Naive thymus-derived CD8-positive, alpha-beta T cell (primary cell): ENCODE measurements around the gene CYP27B1. TPM values are rescaled to one million over a fixed set of nuclear protein-coding genes. Genes with fewer than 3 reads are reported as not detected.
"Not testable (repeated sequence)": the region's sequence is repeated elsewhere in the genome, so short reads cannot be mapped to it uniquely, and the experiment has no call there.

Source experiments
- ATAC-seq, 2 donors: fragments of 150-1000 bp; cut with Tn5 transposase in 1 of 2; sonication (Bioruptor Pico), chemical (Tn5 transposase) in 1 of 2; 1 replicate in 1 of 2; 2 replicates in 1 of 2; pipeline ENCODE4 v1.10.0; 2021; ENCODE audit warnings: mild to moderate bottlenecking in 2 of 2, moderate library complexity in 2 of 2
- POLR2A ChIA-PET: fragments of 350-600 bp; sonication (Branson Sonifier 250); formaldehyde crosslinking; loops from one replicate; lab custom pipeline; 2021; ENCODE audit warnings: antibody characterized with exemption; lab: Charles Lee
- DNase-seq, 10 donors: peaks; one replicate each; pipeline versions ENCODE4 v3.0.0 to v3.0.0-alpha.2; 2020 to 2022
- H3K27ac Mint-ChIP-seq, 10 donors: one replicate each; pipeline ENCODE4 v1.8.0; 2020 to 2022; ENCODE audit warnings: mild to moderate bottlenecking in 10 of 10, mixed read lengths in 10 of 10, moderate library complexity in 4 of 10, inconsistent platforms in 1 of 10
- H3K27me3 Mint-ChIP-seq, 5 donors: one replicate each; pipeline ENCODE4 v1.8.0; 2021 to 2022; ENCODE audit warnings: mixed read lengths in 5 of 5
- H3K36me3 Mint-ChIP-seq, 3 donors: one replicate each; pipeline ENCODE4 v1.8.0; 2020 to 2022; ENCODE audit warnings: mixed read lengths in 3 of 3, mild to moderate bottlenecking in 2 of 3, inconsistent platforms in 1 of 3
- H3K4me1 Mint-ChIP-seq, 4 donors: one replicate each; pipeline ENCODE4 v1.8.0; 2021 to 2022; ENCODE audit warnings: mixed read lengths in 4 of 4
- H3K4me3 Mint-ChIP-seq, 10 donors: one replicate each; pipeline ENCODE4 v1.8.0; 2020 to 2022; ENCODE audit warnings: mild to moderate bottlenecking in 10 of 10, mixed read lengths in 10 of 10, moderate library complexity in 6 of 10, inconsistent platforms in 1 of 10
- H3K9me3 Mint-ChIP-seq, 9 donors: one replicate each; pipeline ENCODE4 v1.8.0; 2020 to 2022; ENCODE audit warnings: mixed read lengths in 9 of 9, mild to moderate bottlenecking in 3 of 9, inconsistent platforms in 1 of 9, moderate library complexity in 1 of 9
- polyA plus RNA-seq, 3 donors: library from polyadenylated mRNA; unstranded; fragments of 300-500 nt; fragmentation: Illumina TruSeq; gene quantifications; one replicate each; pipeline ENCODE4 v1.2.3, GENCODE V29; 2021
- total RNA-seq, 8 experiments: library from RNA in 2 of 8; stranded (reverse) in 2 of 8; gene quantifications; one replicate each; pipeline ENCODE4 v1.2.3 and lab custom pipeline; 2021 to 2026

The CYP27B1 gene
- total and polyA plus RNA-seq, 5 experiments from 2014 or later, result 1.4 to 1.6 TPM; not detected in 3

DNA sequence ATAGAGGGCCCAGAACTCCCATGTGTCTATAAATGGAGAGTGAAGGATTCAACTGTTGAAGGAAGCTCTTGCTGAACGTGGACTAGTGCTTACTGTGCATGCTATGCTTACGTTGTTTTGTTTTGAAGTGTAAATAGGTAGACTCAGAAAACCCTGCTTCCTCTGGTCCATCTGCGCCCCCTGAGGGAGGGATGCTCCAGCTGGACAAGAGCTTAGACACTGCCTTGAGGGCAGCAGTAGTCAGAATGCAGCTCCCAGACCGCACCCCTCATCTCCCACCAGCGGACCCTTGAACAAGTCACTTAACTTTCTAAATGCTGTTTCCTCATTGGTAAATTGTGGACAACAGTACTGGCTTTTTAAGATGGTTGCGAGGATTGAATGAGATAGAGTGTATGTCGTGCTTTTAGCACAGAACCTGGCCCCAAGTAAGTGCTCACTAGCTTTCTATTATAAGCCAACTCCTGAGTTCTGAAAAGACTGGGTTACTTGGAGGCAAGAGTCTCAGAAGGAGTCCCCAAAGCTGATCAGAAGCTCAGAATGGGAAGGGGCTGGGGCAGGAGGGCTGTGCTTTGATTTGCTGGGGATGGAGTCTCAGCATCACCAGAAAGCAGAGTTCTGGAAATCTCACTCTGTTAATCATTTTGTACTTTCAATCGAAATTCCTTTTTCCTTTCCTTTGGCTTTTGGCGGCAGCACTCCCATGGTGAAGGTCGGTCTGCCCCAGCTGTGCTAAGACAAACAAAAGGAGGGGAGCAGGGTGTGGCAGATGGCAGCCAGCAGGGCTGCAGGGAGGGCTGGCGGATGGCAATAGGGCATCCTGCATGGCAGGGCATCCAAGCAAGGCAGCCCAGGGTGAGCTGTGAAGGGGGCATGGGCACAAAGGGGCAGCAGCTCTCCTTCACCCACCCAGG is 43.9 kb downstream of the CYP27B1 start:
- no peaks in the 10 kb centered on the region for H3K9me3 Mint-ChIP-seq
- H3K4me3 Mint-ChIP-seq, result no peak overlapping the region
- POLR2A ChIA-PET, result interaction anchor here (1.0 to 2.3 kb wide), 7 partner anchors 9 to 29 kb away, joined by 3 to 11 read pairs (median 3); partner anchors contain the start of genes AGAP2, CDK4 and TSPAN31
- peaks cover 6 to 58% (median 18%) of the 10 kb centered on the region in 3 donors for H3K36me3 Mint-ChIP-seq
- H3K27me3 Mint-ChIP-seq, result no peaks in the 10 kb centered on the region
- H3K4me1 Mint-ChIP-seq, result peaks cover 16 to 50% (median 35%) of the 10 kb centered on the region in 4 donors
- peak in 1 of 2 donors; percentile 21 for ATAC-seq
- DNase-seq, result no peak
- H3K27ac Mint-ChIP-seq, result peak overlapping the region in 9 of 10 donors; percentile 19 to 87 (median 62)

- DNase-seq, H3K27me3 Mint-ChIP-seq, H3K9me3 Mint-ChIP-seq, ATAC-seq: not testable (repeated sequence)
- H3K27ac Mint-ChIP-seq, result peak overlapping the region in 8 of 10 donors; percentile 48 to 87 (median 75)
- POLR2A ChIA-PET, result interaction anchor here (0.6 to 2.3 kb wide), 9 partner anchors 8 to 1071 kb away, joined by 3 to 11 read pairs (median 4); partner anchors contain the start of genes AGAP2, CDK4 and TSPAN31
- peaks cover 6 to 59% (median 16%) of the 10 kb centered on the region in 3 donors for H3K36me3 Mint-ChIP-seq
- H3K4me3 Mint-ChIP-seq, result peak overlapping the region in 1 of 10 donors; percentile 37
- H3K4me1 Mint-ChIP-seq, result peaks cover 16 to 50% (median 34%) of the 10 kb centered on the region in 4 donors
Measured at GRCh38 chr12:57721846-57722608, 44.9 kb downstream of the CYP27B1 start.

DNA sequence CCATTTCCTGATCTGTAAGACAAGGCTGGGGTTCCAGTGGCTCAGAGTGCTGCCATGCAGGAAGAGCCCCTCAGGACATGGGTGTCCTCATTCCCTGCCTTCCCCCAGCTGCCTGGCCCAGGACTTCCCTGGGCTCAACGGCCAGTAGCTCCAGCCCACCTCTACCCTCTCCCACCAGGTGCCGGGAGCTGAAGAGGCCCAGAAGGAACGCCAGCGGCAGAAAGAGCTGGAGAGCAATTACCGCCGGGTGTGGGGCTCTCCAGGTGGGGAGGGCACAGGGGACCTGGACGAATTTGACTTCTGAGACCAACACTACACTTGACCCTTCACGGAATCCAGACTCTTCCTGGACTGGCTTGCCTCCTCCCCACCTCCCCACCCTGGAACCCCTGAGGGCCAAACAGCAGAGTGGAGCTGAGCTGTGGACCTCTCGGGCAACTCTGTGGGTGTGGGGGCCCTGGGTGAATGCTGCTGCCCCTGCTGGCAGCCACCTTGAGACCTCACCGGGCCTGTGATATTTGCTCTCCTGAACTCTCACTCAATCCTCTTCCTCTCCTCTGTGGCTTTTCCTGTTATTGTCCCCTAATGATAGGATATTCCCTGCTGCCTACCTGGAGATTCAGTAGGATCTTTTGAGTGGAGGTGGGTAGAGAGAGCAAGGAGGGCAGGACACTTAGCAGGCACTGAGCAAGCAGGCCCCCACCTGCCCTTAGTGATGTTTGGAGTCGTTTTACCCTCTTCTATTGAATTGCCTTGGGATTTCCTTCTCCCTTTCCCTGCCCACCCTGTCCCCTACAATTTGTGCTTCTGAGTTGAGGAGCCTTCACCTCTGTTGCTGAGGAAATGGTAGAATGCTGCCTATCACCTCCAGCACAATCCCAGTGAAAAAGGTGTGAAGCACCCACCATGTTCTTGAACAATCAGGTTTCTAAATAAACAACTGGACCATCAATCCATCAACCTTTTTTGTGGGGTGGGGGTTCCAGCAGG is 46.0 kb downstream of the CYP27B1 start:
- Mint-ChIP-seq H3K4me3 (no peak overlapping the region), H3K4me1 (peaks cover 16 to 46% (median 33%) of the 10 kb centered on the region in 4 donors), H3K27ac (peak overlapping the region in 5 of 10 donors; percentile 10 to 71 (median 28)), H3K9me3 (no peaks in the 10 kb centered on the region), H3K36me3 (peaks cover 6 to 62% (median 14%) of the 10 kb centered on the region in 3 donors), H3K27me3 (no peaks in the 10 kb centered on the region)
- POLR2A ChIA-PET, result interaction anchor here (0.9 to 2.3 kb wide), 5 partner anchors 11 to 31 kb away, joined by 3 to 11 read pairs (median 4); partner anchors contain the start of gene CDK4
- no peak for DNase-seq
- no peak for ATAC-seq

DNA sequence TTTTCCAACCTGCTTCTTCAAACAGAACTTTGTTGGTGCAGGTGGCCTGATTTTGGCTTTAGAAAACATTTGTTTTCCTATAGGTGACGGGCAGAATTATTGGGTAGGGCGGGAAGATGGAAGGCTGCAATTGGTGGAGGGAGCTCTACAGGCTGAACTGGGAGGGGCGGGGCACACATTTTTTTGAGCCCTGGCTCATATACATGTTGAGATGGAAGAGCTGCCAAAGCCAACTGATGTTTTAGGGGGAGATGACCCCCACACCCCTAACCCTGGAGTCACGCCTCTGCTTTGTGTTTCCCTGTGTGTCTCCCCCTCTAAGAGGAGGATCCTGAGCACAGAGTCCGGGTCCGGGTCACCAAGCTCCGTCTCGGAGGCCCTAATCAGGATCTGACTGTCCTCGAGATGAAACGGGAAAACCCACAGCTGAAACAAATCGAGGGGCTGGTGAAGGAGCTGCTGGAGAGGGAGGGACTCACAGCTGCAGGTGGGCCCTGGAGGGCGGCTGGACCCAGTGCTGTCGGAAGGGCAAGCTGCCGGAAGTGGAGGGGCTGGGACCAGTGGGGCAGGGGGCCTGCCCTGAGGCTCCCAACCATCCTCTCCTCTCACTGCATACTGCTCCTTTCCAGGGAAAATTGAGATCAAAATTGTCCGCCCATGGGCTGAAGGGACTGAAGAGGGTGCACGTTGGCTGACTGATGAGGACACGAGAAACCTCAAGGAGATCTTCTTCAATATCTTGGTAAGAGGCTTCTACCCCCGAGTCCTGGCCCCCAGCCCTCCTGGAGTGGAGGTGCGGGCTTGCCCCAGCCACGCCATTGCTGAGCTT is 46.9 kb downstream of the CYP27B1 start:
- POLR2A ChIA-PET, result interaction anchor here (0.9 to 1.7 kb wide), 3 partner anchors 10 to 25 kb away, joined by 3 to 5 read pairs (median 3); no protein-coding TSS in a partner anchor
- Mint-ChIP-seq H3K36me3 (peaks cover 6 to 62% (median 14%) of the 10 kb centered on the region in 3 donors), H3K27ac (peak overlapping the region in 4 of 10 donors; percentile 20 to 90 (median 33)), H3K4me3 (no peak overlapping the region), H3K9me3 (no peaks in the 10 kb centered on the region), H3K4me1 (peaks cover 19 to 40% (median 30%) of the 10 kb centered on the region in 4 donors), H3K27me3 (no peaks in the 10 kb centered on the region)
- DNase-seq, result no peak
- ATAC-seq, result no peak

DNA sequence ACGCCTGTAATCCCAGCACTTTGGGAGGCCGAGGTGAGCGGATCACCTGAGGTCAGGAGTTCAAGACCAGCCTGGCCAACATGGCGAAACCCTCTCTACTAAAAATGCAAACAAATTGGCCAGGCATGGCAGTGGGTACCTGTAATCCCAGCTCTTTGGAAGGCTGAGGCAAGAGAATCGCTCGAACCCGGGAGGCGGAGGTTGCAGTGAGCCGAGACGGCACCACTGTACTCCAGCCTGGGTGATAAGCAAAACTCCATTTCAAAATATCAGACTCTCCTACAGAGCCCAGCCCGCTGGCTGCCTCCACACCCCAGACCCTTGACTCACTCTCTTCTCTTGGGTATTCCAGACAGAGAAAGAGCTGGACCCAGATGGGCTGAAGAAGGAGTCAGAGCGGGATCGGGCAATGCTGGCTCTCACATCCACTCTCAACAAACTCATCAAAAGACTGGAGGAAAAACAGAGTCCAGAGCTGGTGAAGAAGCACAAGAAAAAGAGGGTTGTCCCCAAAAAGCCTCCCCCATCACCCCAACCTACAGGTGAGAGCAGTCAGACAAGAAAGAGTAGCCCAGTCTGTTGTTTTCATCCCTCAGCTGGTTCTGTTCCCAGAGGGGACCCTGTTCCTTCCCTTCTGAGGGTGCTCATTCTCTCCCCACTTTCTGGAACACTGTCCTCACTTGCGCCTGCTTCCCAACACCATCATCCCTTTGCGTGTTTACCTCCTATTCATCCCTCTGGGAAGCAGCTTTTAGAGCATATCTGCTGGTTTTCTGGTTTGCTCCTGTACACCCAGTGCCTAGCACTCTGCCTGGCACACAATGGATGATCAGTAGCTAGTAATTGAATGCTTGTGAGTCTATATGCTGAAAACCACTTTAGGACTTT is 48.0 kb downstream of the CYP27B1 start:
- H3K27me3 Mint-ChIP-seq, result no peaks in the 10 kb centered on the region
- POLR2A ChIA-PET, result interaction anchor here (0.6 to 1.3 kb wide), 2 partner anchors 9 to 232 kb away, joined by 3 read pairs; no protein-coding TSS in a partner anchor
- H3K4me1 Mint-ChIP-seq, result peaks cover 14 to 29% (median 22%) of the 10 kb centered on the region in 4 donors
- ATAC-seq (no peak), DNase-seq (no peak)
- H3K27ac Mint-ChIP-seq, result peak overlapping the region in 7 of 10 donors; percentile 37 to 90 (median 53)
- no peaks in the 10 kb centered on the region for H3K9me3 Mint-ChIP-seq
- peaks cover 6 to 62% (median 14%) of the 10 kb centered on the region in 3 donors for H3K36me3 Mint-ChIP-seq
- no peak overlapping the region for H3K4me3 Mint-ChIP-seq

- H3K9me3 Mint-ChIP-seq, result no peaks in the 10 kb centered on the region
- H3K27me3 Mint-ChIP-seq, result no peaks in the 10 kb centered on the region
- H3K27ac Mint-ChIP-seq, result peak overlapping the region in 4 of 10 donors; percentile 27 to 66 (median 44)
- POLR2A ChIA-PET, result no interaction called here
- DNase-seq, result no peak
- no peak for ATAC-seq
- peaks cover 12 to 21% (median 17%) of the 10 kb centered on the region in 4 donors for H3K4me1 Mint-ChIP-seq
- H3K36me3 Mint-ChIP-seq, result peaks cover 6 to 63% (median 14%) of the 10 kb centered on the region in 3 donors
- H3K4me3 Mint-ChIP-seq, result peak overlapping the region in 1 of 10 donors; percentile 14
Measured at GRCh38 chr12:57717846-57718640, 48.8 kb downstream of the CYP27B1 start.

DNA sequence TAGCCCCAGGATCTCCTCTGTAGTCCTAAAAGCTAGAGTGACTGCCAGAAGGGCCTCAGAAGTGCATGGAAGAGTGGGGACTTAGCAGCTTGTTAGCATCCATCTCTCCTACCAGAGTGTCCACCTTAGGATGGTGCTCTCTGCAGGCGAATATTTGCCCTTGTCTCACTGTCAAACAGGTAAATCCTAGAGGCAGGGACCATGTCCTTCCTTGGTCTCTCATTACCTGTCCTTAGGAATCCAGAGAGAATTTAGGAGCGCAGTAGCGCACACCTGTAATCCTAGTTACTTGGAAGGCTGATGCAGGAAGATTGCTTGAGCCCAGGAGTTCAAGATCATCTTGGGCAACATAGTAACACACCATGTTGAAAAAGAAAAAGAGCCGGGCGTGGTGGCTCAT is 49.7 kb downstream of the CYP27B1 start:
- ATAC-seq, result no peak
- Mint-ChIP-seq H3K27me3 (no peaks in the 10 kb centered on the region), H3K27ac (peak overlapping the region in 1 of 10 donors; percentile 37), H3K9me3 (no peaks in the 10 kb centered on the region), H3K4me3 (no peak overlapping the region), H3K4me1 (peaks cover 11 to 17% (median 13%) of the 10 kb centered on the region in 4 donors), H3K36me3 (peaks cover 6 to 70% (median 14%) of the 10 kb centered on the region in 3 donors)
- POLR2A ChIA-PET, result no interaction called here
- no peak for DNase-seq

GRCh38 chr12:57716305-57716704 is 50.6 kb downstream of the CYP27B1 start:
- Mint-ChIP-seq H3K9me3 (peaks cover 0 to 2% (median 0%) of the 10 kb centered on the region in 9 donors), H3K27ac (peak overlapping the region in 1 of 10 donors; percentile 57), H3K4me1 (peaks cover 6 to 10% (median 8%) of the 10 kb centered on the region in 4 donors), H3K4me3 (no peak overlapping the region), H3K36me3 (peaks cover 6 to 72% (median 20%) of the 10 kb centered on the region in 3 donors), H3K27me3 (no peaks in the 10 kb centered on the region)
- DNase-seq (no peak), ATAC-seq (no peak)
- POLR2A ChIA-PET, result interaction anchor here (0.6 kb wide), 1 partner anchor 249 kb away, joined by 5 read pairs; no protein-coding TSS in a partner anchor

- ATAC-seq, result no peak
- no peaks in the 10 kb centered on the region for H3K27me3 Mint-ChIP-seq
- POLR2A ChIA-PET, result interaction anchor here (0.6 kb wide), 2 partner anchors 13 to 248 kb away, joined by 5 to 7 read pairs; no protein-coding TSS in a partner anchor
- peaks cover 6 to 73% (median 20%) of the 10 kb centered on the region in 3 donors for H3K36me3 Mint-ChIP-seq
- peak overlapping the region in 5 of 10 donors; percentile 3 to 78 (median 72) for H3K27ac Mint-ChIP-seq
- peaks cover 6 to 10% (median 8%) of the 10 kb centered on the region in 4 donors for H3K4me1 Mint-ChIP-seq
- H3K4me3 Mint-ChIP-seq, result no peak overlapping the region
- no peak for DNase-seq
- H3K9me3 Mint-ChIP-seq, result peaks cover 0 to 2% (median 0%) of the 10 kb centered on the region in 9 donors
Measured at GRCh38 chr12:57715786-57716185, 51.1 kb downstream of the CYP27B1 start.
